Hematopoietic multipotent progenitor cell treated with erythropoietin and hydrocortisone succinate and interleukin-3 and kit ligand, for 6 days (in vitro differentiated cells): ENCODE data around the gene SLC4A8.

Source experiments
- DNase-seq: peaks from one replicate; pipeline ENCODE4 v3.0.0-alpha.2; 2015

SLC4A8 gene

GRCh38 chr12:51424662-51425539, at the start of gene SLC4A8:
Gene SLC4A8, plus strand, starts transcription at chr12:51424831. Its CDS starts 157 bp downstream, at chr12:51424988.
- DNase-seq: peak; percentile 86

GRCh38 chr12:51374856-51375255, 49.8 kb upstream of the SLC4A8 start:
- no peak for DNase-seq

DNA sequence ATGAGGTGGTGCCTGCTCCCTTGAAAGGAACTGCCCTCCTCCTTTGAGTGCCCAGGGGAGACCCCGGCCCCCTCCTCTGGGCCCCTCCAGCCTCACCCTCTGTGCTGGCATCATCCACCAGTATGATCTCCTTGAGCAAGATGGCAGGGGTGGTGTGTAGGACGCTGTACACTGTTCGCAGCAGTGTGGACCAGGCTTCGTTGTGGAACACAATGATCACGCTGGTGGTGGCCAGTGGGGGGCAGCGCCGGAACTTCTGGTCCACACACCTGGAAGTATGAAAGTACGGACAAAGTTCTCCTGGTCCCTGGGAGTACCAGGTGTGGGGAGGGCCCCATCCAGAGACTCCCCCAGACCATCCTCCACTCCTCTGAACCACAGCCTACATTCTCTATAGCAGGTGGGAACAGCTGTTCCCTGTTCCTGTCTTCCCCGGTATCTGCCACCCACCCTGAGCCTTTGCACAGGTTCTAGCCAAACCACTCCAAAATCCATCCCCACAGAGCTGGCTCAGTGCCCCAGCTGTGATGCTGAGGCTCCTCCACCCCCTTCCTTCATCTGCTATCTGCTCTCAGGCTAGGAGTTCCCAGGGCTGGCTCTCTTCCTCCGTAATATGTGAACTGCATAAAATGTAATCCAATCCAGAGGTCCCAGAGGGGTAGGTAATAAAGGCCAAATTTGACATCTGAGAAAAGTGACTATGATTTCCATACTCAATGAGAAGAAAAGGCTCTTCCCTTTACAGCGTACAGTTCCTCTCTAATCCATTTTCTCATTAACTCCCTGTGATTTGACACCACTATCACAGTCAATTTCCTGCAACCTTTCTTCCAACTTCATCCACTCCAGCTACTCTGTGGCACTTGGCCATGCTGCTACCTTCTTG, 47.3 kb upstream of the SLC4A8 start:
- DNase-seq: no peak

DNA sequence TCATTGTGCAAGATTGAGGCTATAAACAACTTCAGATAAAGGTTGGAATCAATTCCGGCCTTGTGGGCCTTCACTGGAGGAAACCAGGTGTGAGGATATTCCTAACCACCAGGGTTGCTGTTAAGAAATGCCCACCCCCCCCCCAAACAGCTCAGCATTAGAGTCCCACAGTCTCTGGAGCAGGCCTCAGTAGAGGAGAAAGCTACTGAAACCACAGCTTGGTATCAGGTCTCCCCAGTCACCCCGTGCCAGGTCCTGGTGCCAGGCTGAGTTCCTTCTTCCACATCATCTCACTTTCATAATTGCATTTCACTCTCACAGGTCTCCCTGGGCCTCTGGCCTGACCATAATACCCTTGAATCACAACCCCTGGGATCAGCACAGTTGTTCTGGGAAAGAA, 45.9 kb upstream of the SLC4A8 start:
- peak; percentile 56 for DNase-seq

- DNase-seq: no peak
Observed at GRCh38 chr12:51379571-51379970, 45.1 kb upstream of the SLC4A8 start.

DNA sequence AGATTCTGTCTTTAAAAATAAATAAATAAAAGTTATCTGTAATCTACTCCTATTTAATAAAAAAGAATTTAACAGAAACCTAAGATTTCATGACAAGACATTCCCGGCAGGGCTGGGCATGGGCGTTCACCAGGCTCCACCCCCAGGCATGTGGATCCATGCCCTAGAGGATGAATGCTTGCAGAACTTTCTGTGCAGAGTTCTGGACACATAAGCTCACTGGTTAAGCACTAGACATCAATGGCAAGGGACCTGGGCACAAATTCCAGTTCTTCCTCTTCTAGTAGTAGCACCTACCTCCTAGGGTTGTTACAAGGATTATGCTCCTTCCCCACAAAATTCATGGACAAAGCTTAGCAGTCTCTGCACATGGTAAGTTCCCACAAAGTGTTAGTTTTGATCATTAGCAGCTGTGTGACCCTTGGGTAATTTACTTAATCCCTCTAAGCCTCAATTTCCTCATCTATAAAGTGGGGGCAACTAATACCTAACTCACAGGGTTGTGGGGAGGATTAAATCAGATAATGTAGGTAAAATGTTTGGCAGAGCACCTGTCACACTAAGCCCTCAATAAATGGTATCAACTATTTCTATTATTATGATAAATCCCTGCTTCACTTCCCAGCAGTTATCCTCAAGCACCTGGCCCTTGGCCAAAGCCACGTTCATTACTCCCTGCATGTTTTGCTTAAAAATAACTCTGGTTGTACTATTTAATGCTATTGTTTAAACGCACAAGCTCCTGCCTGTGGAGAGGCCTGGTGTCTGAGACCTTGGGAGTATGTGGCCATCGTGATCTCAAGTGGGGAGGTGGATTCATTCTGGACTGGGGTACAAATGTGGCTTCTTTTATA, 43.2 kb upstream of the SLC4A8 start:
- no peak for DNase-seq

DNA sequence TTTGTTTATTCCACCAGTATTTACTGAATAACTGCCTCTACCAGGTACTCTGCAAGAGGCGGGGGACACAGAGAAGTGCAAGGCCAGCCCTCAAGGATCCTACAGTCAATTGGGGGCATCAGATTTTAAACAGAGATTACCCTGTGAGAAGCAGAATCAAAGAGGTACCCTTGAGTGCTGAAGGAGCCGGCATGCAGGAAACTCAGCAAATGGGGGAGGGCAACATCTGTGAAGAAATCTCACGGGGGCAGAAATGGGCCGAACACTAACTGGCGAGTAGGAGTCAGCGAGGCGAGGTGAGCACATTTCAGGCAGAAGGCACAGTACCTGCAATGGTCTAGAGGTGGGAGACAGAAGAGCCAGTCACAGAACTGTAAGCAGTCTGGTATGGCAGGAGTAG, 42.5 kb upstream of the SLC4A8 start:
- no peak for DNase-seq

DNA sequence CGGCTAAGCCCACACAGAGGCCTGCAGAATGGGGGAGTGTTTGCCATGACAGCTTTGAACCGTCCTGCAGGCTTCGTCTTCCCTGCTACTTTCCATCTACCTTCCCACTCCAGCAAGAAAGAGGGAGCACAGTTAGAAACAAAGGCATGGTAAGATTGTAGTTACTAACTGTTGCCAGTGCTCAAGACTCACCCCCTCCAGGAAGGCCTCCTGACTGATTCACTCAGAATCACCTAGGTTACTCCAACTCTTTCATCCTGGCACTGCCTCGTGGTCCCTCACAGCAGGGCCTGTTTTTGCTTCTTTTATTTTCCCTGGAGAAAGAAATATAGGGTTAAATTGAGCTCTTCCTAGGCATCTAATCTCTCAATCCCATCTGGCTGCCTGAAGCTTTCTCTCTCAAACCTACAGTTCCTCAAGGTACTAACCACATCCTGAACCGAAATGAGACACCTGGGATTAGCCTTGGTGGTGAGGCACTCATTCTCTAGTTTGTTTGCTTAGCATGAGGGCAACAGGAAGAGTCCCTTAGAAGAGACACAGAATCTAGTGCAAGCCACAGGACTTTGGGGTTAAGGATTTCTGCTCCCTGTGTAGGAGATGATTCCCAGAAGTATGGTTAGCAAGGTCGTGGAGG, 41.2 kb upstream of the SLC4A8 start:
- DNase-seq: no peak

GRCh38 chr12:51386351-51386750, 38.3 kb upstream of the SLC4A8 start:
- DNase-seq: no peak

DNA sequence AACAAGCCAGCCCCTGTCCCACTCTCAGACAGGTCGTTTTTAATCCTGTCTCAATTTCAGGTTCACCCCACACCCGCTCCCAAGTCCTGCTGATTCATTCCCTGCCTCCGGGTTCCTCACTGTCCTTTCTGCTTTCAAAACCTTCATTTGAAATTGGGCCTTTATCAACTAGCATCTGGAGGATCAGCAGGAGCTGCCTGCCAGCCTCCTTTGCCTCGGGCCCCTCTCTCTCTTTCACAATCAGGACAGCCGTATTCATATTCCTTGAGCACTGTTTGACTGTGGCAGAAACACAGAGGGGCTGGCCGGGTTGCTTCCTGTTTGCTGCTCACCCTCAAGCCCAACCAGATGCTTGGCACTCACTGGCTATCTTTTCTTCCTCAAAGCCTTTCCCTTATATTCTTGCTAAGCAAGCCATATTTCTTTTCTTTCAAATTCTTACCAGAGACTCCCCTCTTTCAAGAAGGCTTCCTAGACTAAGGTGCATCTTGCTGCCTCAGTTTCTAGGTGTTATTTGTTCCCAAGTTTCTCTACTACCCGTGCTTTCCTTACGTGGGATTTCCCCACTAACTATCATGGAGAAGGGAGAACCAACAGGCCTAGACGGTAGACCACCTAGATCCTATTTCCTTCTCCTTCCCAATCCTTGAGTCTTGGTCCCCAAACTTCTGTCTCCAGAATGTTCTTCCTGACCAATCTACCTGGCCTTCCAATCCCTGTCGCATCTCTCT, 36.4 kb upstream of the SLC4A8 start:
- peak; percentile 81 for DNase-seq

GRCh38 chr12:51388846-51389245, 35.8 kb upstream of the SLC4A8 start:
- DNase-seq: no peak

DNA sequence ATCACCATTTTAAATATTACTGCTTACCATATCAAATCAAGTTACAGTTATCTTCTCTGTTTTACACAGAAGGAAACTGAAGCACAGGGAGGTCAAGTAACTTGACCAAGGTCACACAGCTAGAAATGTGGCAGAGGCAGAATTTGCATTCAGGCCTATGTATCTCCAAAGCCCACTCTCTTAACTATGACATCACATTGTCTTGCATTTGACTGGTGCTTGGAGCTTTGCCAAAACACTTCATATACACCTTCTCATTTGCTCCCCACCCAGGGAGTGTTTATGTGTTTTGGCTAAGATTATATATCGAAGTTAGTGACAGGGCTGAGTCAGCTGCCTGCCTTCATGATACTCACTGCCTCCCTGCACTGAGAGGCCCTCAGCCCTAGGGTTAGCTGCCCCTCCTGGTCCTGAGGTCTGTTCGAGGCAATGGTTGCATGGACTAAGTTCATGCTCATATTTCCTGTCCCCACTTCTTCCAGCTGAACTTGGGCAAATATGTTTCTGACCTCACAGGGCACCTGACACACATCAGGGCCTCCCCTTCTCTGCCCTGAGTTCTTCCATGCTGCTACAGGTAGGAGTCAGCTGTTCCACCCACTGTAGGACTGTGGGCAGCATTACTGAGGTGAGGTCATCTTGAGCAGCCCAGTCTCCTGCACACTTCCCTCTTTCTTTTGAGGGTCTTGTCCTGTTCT, 35.2 kb upstream of the SLC4A8 start:
- peak; percentile 96 for DNase-seq

GRCh38 chr12:51390457-51390856, 34.2 kb upstream of the SLC4A8 start:
- DNase-seq: no peak

GRCh38 chr12:51390891-51391282, 33.7 kb upstream of the SLC4A8 start:
- DNase-seq: no peak

- DNase-seq: peak; percentile 71
Observed at GRCh38 chr12:51391283-51392123, 33.1 kb upstream of the SLC4A8 start, which contains the start of gene GALNT6. Gene GALNT6, minus strand, starts transcription at chr12:51391406. Its CDS starts 11,625 bp downstream, at chr12:51379781.

DNA sequence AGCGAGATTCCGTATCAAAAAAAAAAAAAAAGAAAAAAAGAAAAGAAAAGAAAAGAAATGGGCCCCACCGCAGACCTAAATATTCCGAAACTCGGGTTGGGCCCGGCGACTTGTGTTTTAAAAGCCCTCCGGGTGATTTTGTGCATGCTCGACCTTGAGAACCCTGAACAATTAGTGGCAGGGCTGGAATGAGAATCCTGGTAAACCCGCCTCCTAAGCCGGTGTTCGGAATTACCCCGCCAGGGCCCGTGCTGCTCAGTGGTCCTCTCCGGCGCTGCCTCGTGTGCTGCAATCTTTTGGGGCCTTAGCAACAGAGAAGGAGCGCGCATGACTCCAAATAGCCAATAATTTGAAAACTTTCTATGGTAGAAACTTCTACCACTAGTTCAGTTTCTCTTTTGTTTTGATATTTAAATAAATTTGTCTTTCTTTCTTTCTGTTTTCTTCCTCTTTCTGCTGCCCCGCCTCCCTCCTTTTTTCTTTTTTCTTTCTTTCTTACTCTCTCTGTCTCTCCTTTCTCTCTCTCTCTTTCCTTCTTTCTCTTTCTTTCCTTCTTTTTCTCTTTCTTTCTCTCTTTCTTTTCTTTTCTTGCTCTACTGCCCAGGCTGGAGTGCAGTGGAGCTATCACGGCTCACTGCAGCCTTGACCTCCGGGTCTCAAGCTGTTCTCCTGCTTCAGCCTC, 31.9 kb upstream of the SLC4A8 start:
- peak; percentile 66 for DNase-seq

GRCh38 chr12:51393676-51394545, 30.7 kb upstream of the SLC4A8 start:
- peak; percentile 60 for DNase-seq
